BE2C (cell line): ENCODE results near the gene MRAS.

Experiments
- DNase-seq: peaks from one replicate; pipeline ENCODE4 v3.0.0-alpha.2; 2020
- H3K27me3 ChIP-seq: fragments of 250-450 bp; sonication (Bioruptor Pico); 2 replicates; pipeline ENCODE4 v1.5.1; 2020; ENCODE audit warnings: mild to moderate bottlenecking
- H3K36me3 ChIP-seq: fragments of 250-450 bp; sonication (Bioruptor Pico); 2 replicates; pipeline ENCODE4 v1.5.1; 2020; ENCODE audit warnings: mild to moderate bottlenecking
- H3K4me1 ChIP-seq: fragments of 250-450 bp; sonication (Bioruptor Pico); 2 replicates; pipeline ENCODE4 v1.5.1; 2020
- H3K4me3 ChIP-seq: 2 replicates; pipeline ENCODE4 v1.5.1; 2011; ENCODE audit warnings: low read depth, low read length
- H3K9me3 ChIP-seq: fragments of 250-450 bp; sonication (Bioruptor Pico); 2 replicates; pipeline ENCODE4 v1.5.1; 2020
- CTCF ChIP-seq: IDR thresholded peaks from 2 replicates; pipeline ENCODE4 v1.5.1; 2012; ENCODE audit warnings: mild to moderate bottlenecking, low read depth, low read length

The MRAS gene

GRCh38 chr3:138384531-138384930 is 36.2 kb downstream of the MRAS start:
- no peak for TF ChIP-seq CTCF
- Histone ChIP-seq H3K9me3 (no peaks in the 10 kb centered on the region), H3K4me3 (no peak overlapping the region), H3K36me3 (no peaks in the 10 kb centered on the region), H3K27me3 (no peaks in the 10 kb centered on the region), H3K4me1 (no peaks in the 10 kb centered on the region)
- DNase-seq, result no peak

GRCh38 chr3:138384976-138385375 is 36.6 kb downstream of the MRAS start:
- H3K36me3 ChIP-seq, result no peaks in the 10 kb centered on the region
- H3K4me3 ChIP-seq, result no peak overlapping the region
- H3K4me1 ChIP-seq, result no peaks in the 10 kb centered on the region
- TF ChIP-seq CTCF, result no peak
- H3K27me3 ChIP-seq, result no peaks in the 10 kb centered on the region
- no peak for DNase-seq
- H3K9me3 ChIP-seq, result no peaks in the 10 kb centered on the region

DNA sequence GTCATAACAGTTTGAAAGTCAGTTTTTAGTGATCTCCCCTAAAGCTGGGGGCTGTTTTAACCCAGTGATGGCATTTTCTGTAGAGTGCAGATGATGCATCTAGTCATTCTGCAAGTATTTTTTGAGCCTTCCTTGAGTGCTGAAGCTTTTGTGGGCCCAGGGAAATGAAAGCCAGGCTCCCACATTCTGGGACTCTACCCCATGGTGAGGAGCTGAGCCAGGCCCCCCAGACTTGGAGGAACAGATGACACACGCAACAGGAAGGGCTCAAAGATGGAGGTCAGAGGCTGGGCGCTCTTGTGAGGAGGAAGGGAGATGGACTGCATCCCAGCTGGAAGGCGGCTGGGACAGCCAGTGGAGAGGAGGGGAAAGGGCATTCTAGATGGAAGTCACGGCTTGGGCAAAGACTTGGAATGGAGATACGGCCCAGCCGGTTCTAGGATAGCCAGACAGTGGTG is 40.8 kb downstream of the MRAS start:
- Histone ChIP-seq H3K27me3 (no peaks in the 10 kb centered on the region; the same call in 1 of the 2 replicates), H3K9me3 (no peaks in the 10 kb centered on the region), H3K36me3 (no peaks in the 10 kb centered on the region), H3K4me1 (no peaks in the 10 kb centered on the region), H3K4me3 (no peak overlapping the region)
- no peak for DNase-seq
- no peak for TF ChIP-seq CTCF

DNA sequence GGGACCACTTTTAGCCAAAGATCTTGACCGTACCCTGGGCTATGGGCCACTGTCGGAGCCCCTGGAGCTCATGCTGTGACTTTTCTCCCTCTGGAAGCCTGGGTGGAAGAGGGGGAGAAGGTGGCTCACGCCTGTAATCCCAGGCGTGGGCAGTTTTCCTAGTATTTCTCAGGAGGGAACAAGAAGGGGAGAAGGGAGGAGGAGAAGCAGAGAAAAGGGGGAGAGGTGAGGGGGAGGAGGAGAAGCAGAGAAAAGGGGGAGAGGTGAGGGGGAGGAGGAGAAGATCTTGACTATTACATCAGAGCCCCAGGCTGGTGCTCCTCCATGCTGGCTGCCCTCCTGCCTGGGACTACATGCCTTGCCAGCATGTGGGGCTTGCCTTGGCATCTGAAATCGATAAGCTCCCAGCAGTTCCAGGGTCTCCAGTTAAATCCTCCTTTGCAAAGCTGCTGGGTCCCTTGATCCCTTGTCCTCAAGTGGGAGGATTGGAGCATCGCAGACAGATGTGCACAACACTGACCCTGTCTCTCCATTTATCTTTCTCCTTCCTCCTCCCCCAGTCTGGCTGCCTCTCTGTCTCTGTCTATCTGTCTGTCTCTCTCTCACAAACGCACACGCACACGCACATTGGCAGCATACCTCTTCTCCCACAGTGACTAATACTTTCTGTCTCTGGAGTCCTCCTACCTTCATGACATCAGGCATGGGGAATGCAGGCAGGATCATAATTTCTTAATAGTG is 41.6 kb downstream of the MRAS start:
- H3K4me3 ChIP-seq, result no peak overlapping the region
- no peaks in the 10 kb centered on the region for H3K36me3 ChIP-seq
- no peak for TF ChIP-seq CTCF
- no peaks in the 10 kb centered on the region for H3K9me3 ChIP-seq
- no peaks in the 10 kb centered on the region; the same call in 1 of the 2 replicates for H3K27me3 ChIP-seq
- no peak for DNase-seq
- no peaks in the 10 kb centered on the region for H3K4me1 ChIP-seq

DNA sequence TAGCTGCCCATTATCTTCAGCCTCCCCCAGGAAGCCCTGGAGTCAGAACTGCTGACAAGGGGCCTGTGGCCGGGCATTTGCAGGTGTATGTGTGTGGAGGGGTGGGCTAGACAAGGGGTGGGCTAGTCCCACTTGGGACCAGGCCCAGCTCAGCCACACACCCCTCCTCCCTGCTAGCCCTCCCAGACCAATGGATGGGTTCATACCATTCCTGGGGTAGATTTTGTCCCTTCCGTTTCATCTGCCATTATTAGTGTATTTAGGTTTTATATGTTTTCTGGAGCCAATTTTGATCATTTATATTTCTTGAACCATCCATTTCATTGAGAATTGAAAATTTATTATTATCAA is 42.2 kb downstream of the MRAS start:
- H3K27me3 ChIP-seq, result no peaks in the 10 kb centered on the region; the same call in 1 of the 2 replicates
- H3K36me3 ChIP-seq, result no peaks in the 10 kb centered on the region
- no peaks in the 10 kb centered on the region for H3K4me1 ChIP-seq
- H3K9me3 ChIP-seq, result no peaks in the 10 kb centered on the region
- no peak for DNase-seq
- TF ChIP-seq CTCF, result no peak
- no peak overlapping the region for H3K4me3 ChIP-seq

- no peaks in the 10 kb centered on the region; the same call in 1 of the 2 replicates for H3K27me3 ChIP-seq
- no peaks in the 10 kb centered on the region for H3K9me3 ChIP-seq
- H3K4me3 ChIP-seq, result no peak overlapping the region
- H3K4me1 ChIP-seq, result no peaks in the 10 kb centered on the region
- no peaks in the 10 kb centered on the region for H3K36me3 ChIP-seq
- TF ChIP-seq CTCF, result no peak
- no peak for DNase-seq
These were observed 45.8 kb downstream of the MRAS start for GRCh38 chr3:138394156-138394555.
